GM19468 (cell line): Measurements from ENCODE around the gene ARFGAP1.

Experiments
- ATAC-seq: cut with Tn5 transposase; IDR thresholded peaks from one replicate; pipeline ENCODE4 v1.9.1; 2021; ENCODE audit warnings: mild to moderate bottlenecking, moderate library complexity, moderate number of reproducible peaks; ENCODE audit not compliant: unreplicated experiment; ENCODE audit errors: extremely low read depth

ARFGAP1 gene

DNA sequence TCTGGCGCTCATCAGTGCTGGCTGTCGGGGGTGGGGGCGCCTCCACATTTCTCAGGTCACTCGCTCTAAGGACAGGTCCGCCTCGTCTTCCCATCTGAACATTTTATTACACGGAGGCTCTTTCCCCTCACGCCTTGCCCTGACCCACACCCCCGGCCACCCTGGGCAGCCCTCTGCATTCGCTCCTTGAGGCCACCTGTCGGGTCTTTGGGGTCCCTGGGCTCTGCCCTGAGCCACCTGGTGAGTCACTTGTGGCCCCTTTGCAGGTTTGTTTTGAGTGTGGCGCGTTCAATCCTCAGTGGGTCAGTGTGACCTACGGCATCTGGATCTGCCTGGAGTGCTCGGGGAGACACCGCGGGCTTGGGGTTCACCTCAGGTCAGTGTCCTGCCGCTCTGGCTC lies 3.2 kb downstream of the ARFGAP1 start:
- no peak for ATAC-seq

- ATAC-seq = no peak
Observed at GRCh38 chr20:63276956-63277355, 4.3 kb downstream of the ARFGAP1 start.

GRCh38 chr20:63277466-63278272 lies 5.1 kb downstream of the ARFGAP1 start:
- ATAC-seq = no peak

GRCh38 chr20:63278661-63279060 lies 6.0 kb downstream of the ARFGAP1 start:
- ATAC-seq = no peak

- no peak for ATAC-seq
Observed at GRCh38 chr20:63279931-63280330, 7.3 kb downstream of the ARFGAP1 start.

DNA sequence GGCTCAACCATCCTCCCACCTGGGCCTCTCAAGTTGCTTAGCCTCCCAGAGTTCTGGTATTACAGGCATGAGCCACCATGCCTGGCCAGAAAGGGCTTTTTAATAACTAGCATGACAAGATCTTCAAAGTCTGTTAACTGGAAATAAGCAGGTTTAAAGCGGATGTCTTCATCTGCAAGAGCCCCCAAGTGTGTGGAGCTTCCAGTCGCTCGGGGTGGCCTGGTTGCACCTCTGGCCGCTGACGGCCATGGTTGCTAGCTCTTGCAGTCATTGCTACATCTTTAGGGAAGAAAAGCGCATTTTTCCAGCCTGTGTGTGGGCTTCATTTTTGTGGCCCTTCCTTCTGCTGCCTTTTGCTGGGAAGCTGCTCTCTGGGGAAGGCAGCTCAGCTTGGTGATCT lies 7.8 kb downstream of the ARFGAP1 start:
- no peak for ATAC-seq

DNA sequence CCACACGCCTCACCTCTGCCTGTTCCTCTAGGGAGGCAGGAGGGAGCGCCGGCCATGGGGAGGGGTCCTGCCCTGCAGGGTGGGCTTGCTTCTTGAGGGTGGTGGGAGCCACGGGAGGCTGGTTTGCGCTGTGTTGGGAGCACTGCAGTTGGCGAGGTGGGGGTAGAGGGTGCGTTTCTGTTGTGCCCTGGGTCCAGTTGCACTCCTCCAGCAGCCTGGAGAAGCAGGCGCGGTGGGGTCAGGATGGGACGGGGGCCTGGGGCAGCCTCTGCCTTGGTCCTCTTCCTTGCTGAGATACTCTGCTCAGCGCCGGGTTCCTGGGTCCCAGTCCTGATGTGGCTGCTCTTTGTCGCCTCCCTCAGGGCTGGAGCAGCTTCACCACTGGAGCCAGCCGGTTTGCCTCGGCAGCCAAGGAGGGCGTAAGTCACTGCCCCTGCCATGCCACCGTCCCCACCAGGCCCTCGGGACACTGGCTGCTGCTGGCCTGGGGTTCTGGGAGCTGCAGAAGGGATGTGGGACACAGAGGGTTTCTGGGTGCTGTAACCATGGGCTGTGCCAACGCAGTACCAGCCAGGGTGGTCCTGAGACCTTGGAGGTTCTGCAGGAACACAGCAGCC lies 8.4 kb downstream of the ARFGAP1 start:
- no peak for ATAC-seq

DNA sequence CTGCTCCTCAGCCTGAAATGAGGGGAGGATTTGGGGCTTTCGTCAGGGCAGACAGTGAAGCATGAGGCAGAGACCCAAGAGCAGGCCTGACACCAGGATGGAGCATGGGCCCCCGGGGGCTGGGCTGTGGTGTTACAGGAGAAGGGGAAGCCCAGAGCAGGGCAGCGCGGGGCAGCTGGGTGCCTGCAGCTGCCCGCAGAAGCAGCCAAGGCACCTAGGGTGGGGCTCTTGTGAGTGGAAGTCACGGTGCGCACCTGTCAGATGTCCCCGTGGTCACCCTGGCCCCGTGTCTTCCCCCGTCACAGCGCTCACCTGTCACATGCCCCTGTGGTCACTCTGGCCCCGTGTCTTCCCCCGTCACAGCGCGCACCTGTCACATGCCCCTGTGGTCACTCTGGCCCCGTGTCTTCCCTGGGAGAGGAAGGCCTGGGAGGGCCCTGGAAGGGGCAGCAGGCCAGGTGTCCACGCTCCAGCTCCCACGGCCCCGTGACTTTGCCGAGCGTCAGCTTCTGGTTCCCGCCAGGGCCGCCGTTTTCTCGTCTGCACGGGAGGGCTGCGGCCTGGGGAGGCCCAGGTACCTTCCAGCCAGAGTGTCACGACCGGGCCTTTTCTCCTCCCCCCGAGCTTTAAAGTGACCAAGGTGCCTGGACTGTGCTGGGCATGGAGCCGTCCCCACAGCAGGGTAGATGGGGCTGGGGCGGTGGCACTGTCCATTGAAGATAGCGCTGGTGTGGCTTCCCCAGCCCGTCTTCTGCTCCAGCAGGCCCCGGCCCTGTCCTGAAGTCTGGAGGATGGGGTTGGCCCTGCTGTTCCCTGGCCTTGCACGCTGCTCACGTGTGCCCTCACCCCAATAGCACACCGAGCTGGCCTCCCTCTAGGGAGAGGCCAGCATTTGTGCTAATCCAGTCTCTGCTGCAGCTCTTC lies 9.4 kb downstream of the ARFGAP1 start:
- no peak for ATAC-seq

DNA sequence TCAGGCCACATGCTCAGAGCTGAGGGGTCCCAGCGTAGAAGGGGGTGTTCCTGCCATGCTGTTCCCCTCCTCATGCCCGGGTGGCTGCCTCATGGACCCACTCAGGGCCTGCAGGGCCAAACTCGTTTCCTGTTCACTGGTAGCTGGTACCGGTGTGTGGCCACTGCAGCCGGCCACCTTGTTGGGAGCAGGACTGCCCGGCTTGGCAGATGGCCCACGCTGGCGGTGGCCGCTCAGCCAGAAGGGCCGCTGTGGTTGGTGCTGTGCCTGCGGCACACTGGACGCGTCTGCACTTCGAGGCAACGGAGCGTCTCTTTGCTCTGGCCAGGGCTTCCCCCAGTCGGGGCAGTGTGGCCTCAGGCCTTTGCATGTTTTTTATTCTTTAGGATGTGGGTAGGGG lies 10.3 kb downstream of the ARFGAP1 start:
- ATAC-seq = no peak

DNA sequence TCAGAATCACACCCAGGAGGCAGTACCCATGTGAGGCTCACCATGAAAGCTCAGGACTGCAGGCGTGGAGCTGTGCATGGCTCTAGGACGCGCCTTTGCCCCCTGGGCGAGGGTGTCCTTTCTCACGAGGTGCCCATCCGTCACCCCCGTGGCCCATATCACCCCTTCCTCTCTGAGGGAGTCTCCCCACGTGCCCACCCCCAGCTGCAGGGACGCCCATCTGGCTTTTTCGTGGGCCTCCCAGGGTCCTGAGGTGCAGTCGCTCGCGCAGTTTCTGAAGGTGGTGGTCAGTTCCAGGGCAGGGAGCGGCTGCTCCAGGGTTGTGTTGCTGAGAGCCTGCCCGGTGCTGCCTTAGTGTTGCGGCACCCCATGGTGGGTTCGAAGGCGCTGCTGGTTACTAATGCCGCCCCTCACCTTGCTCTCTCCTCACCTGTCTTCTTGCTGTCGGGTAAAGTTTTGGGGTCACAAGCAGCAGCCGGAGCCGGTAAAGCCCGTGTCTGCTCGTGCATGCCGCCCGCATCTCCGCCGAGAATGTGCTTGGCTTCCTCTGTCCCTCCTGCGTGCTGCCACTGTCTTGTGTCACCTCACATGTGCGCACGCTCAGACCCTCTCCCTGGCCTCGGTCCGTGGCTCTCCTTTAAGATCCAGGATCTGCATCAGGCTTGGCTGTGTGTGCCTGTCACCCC lies 10.9 kb downstream of the ARFGAP1 start:
- no peak for ATAC-seq

DNA sequence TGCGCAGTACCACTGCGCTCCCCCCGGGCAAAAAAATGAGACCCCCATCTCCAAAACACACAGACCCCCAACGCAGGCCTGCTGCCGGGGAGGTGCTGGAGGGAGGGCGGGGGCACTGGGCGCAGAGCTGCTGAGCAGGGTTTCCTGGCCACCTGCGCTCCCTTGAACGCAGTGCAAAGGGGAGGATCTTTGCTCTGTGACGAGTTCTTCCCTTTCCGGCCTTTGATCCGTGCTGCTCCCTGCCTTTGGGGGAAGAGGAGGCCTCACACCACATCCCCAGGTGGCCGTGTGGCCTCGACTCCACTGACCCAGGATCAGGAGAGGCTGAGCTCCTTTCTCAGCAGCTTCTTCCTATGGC lies 11.4 kb downstream of the ARFGAP1 start:
- ATAC-seq = no peak

GRCh38 chr20:63284544-63284949 lies 11.9 kb downstream of the ARFGAP1 start:
- ATAC-seq = no peak

- no peak for ATAC-seq
Observed at GRCh38 chr20:63284981-63285524, 12.4 kb downstream of the ARFGAP1 start.

DNA sequence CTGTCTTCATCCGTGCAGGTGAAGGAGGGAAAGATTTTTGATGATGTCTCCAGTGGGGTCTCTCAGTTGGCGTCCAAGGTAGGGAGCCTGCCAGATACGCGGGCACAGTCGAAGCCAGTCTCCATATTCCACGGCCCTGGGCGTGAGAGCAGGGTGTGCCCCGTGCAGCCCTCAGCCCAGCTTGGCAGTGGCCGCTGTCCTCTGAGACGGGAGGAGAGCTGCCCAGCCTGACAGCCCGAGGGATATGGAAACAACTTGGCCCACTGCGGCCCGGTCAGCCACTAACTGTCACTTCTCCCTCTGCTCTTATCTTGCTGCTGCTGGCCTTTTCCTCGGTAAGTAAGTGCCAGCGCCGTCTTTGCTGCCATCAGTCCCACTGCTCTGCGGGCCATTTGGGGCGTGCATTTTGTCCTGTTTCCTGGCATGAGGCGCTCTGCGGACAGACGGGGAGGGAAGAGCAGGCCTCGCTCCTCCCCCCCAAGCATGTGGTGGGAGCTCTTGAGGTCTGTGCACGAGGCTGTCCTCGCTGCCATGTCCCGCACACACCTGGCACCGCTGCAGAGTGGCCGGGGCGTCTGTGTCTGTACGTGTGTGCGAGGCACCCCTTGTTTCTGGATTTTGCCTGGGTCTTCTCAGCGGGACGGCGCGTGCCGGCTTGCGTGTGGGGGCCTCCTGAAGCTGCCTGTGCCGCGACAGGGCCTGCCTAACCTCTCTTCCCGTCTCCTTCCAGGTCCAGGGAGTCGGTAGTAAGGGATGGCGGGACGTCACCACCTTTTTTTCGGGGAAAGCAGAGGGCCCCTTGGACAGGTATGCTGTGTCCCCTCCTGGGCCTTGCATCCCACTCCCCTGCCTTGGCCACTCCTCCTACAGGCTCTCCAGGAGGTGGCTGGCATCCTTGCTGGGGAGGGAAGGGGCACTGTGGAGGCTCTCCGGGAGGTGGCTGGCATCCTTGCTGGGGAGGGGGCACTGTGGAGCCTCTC lies 13.3 kb downstream of the ARFGAP1 start:
- no peak for ATAC-seq

DNA sequence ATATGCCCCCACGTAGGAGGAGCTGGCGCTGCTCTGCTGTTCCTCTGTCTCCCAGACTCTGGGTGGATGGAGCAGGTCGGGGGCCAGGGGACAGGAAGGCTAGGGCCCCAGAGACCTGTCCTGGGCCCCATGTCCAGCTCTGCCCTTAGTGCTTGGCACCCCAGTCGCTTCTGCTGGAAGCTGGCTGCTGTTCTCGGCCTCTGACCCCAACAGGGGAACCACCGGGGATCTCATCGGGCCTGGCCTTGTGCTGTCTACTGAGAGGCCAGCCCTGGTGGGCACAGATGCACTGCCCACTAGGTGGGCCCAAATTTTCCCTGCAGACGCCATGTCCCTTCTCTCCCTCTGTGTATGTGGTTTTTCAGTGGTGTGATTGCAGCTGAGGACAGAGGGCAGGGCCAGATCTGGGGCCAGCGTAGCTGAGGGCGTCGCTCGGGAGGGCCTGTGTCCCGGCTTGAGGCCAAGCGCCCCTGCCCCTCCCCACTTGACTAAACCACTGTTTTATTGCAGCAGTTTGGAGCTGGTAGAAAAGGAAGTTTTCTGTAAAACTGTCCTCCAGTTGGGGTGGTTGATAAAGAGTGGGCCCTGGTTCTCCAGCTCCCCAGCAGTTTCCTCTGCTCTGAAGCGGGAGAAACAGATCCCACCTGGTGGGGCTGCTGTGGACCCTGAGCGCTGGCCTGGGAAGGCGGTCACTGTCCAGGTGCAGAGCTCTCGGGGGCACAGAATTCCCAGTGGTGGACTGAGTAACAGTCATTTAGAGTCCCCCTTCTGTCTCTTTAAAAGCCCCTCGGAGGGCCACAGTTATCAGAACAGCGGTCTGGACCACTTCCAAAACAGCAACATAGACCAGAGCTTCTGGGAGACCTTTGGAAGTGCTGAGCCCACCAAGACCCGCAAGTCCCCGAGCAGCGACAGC lies 14.4 kb downstream of the ARFGAP1 start:
- no peak for ATAC-seq

GRCh38 chr20:63287697-63288580 lies 15.3 kb downstream of the ARFGAP1 start:
- ATAC-seq = no peak
